Measurements from ENCODE around the gene KIF2A. TPM values are rescaled to one million over a fixed set of nuclear protein-coding genes. Genes with fewer than 3 reads are reported as not detected.

The KIF2A gene
- total RNA-seq, 1 experiment from 2014 or later = 81.4 TPM

GRCh38 chr5:62283861-62284260, 22.1 kb upstream of the KIF2A start:
- no peak for DNase-seq
- peaks cover 48% of the 10 kb centered on the region for H3K4me1 Mint-ChIP-seq (ENCODE audit: low read depth, unreplicated experiment)
- BruUV-seq (replicated peaks) = no TSS peak
- no peak for TF ChIP-seq CTCF (IDR thresholded peaks at IDR 0.05; ENCODE audit: unreplicated experiment)
- H3K27me3 Mint-ChIP-seq (ENCODE audit: unreplicated experiment) = no peaks in the 10 kb centered on the region
- intact Hi-C loops (cut with micrococcal nuclease; ENCODE audit: unreplicated experiment) = no loop called here
- no peak overlapping the region for H3K27ac Mint-ChIP-seq (ENCODE audit: unreplicated experiment)
- no peak overlapping the region for H3K4me3 Mint-ChIP-seq (ENCODE audit: low read depth, unreplicated experiment)
- H3K36me3 Mint-ChIP-seq (ENCODE audit: insufficient read depth, unreplicated experiment) = peaks cover 4% of the 10 kb centered on the region
- no peaks in the 10 kb centered on the region for H3K9me3 Mint-ChIP-seq (ENCODE audit: low read depth, unreplicated experiment)
- CTCF ChIA-PET = no interaction called here

GRCh38 chr5:62284946-62285891, 20.8 kb upstream of the KIF2A start:
- DNase-seq = no peak
- CTCF ChIA-PET = no interaction called here
- no peak overlapping the region for H3K27ac Mint-ChIP-seq (ENCODE audit: unreplicated experiment)
- intact Hi-C loops (cut with micrococcal nuclease; ENCODE audit: unreplicated experiment) = no loop called here
- peaks cover 37% of the 10 kb centered on the region for H3K4me1 Mint-ChIP-seq (ENCODE audit: low read depth, unreplicated experiment)
- H3K36me3 Mint-ChIP-seq (ENCODE audit: insufficient read depth, unreplicated experiment) = peaks cover 4% of the 10 kb centered on the region
- BruUV-seq (replicated peaks) = no TSS peak
- H3K4me3 Mint-ChIP-seq (ENCODE audit: low read depth, unreplicated experiment) = no peak overlapping the region
- no peak for TF ChIP-seq CTCF (IDR thresholded peaks at IDR 0.05; ENCODE audit: unreplicated experiment)
- no peaks in the 10 kb centered on the region for H3K27me3 Mint-ChIP-seq (ENCODE audit: unreplicated experiment)
- H3K9me3 Mint-ChIP-seq (ENCODE audit: low read depth, unreplicated experiment) = no peaks in the 10 kb centered on the region

GRCh38 chr5:62286834-62287233, 19.2 kb upstream of the KIF2A start:
- no peaks in the 10 kb centered on the region for H3K9me3 Mint-ChIP-seq (ENCODE audit: low read depth, unreplicated experiment)
- H3K27ac Mint-ChIP-seq (ENCODE audit: unreplicated experiment) = no peak overlapping the region
- intact Hi-C loops (cut with micrococcal nuclease; ENCODE audit: unreplicated experiment) = no loop called here
- peaks cover 36% of the 10 kb centered on the region for H3K4me1 Mint-ChIP-seq (ENCODE audit: low read depth, unreplicated experiment)
- no TSS peak for BruUV-seq (replicated peaks)
- TF ChIP-seq CTCF (IDR thresholded peaks at IDR 0.05; ENCODE audit: unreplicated experiment) = no peak
- H3K4me3 Mint-ChIP-seq (ENCODE audit: low read depth, unreplicated experiment) = no peak overlapping the region
- DNase-seq = no peak
- peaks cover 4% of the 10 kb centered on the region for H3K36me3 Mint-ChIP-seq (ENCODE audit: insufficient read depth, unreplicated experiment)
- CTCF ChIA-PET = no interaction called here
- no peaks in the 10 kb centered on the region for H3K27me3 Mint-ChIP-seq (ENCODE audit: unreplicated experiment)

- H3K4me3 Mint-ChIP-seq (ENCODE audit: low read depth, unreplicated experiment) = no peak overlapping the region
- H3K36me3 Mint-ChIP-seq (ENCODE audit: insufficient read depth, unreplicated experiment) = peaks cover 4% of the 10 kb centered on the region
- TF ChIP-seq CTCF (IDR thresholded peaks at IDR 0.05; ENCODE audit: unreplicated experiment) = no peak
- no peak overlapping the region for H3K27ac Mint-ChIP-seq (ENCODE audit: unreplicated experiment)
- no peaks in the 10 kb centered on the region for H3K9me3 Mint-ChIP-seq (ENCODE audit: low read depth, unreplicated experiment)
- no peaks in the 10 kb centered on the region for H3K27me3 Mint-ChIP-seq (ENCODE audit: unreplicated experiment)
- peaks cover 36% of the 10 kb centered on the region for H3K4me1 Mint-ChIP-seq (ENCODE audit: low read depth, unreplicated experiment)
- BruUV-seq (replicated peaks) = no TSS peak
- intact Hi-C loops (cut with micrococcal nuclease; ENCODE audit: unreplicated experiment) = no loop called here
- CTCF ChIA-PET = no interaction called here
- DNase-seq = no peak
Measured at GRCh38 chr5:62287237-62287636, 18.8 kb upstream of the KIF2A start.
